SK-N-SH (cell line): ENCODE measurements around the gene AZU1. TPM values are rescaled to one million over a fixed set of nuclear protein-coding genes. Genes with fewer than 3 reads are reported as not detected.

ENCODE experiments used
- CTCF ChIA-PET: fragments of 300-600, 350-600 bp; formaldehyde crosslinking; extraction: SDS; loops from one replicate; lab custom pipeline; 2021; lab: Yijun Ruan, JAX
- POLR2A ChIA-PET: fragments of 350-600 bp; sonication (Branson Sonifier 250); formaldehyde crosslinking; extraction: SDS; loops from one replicate; lab custom pipeline; 2020; ENCODE audit warnings: antibody characterized with exemption, inconsistent platforms; lab: Yijun Ruan, JAX
- DNase-seq: peaks from one replicate; pipeline ENCODE4 v3.0.0; 2012
- H2AFZ ChIP-seq: fragments of 200-600 bp; sonication (generic); 2 replicates; pipeline ENCODE4 v1.8.1; 2016; ENCODE audit warnings: antibody characterized with exemption, mild to moderate bottlenecking, low read depth
- H3F3A ChIP-seq: fragments of 200-600 bp; sonication (generic); replicated peaks from 2 replicates; pipeline ENCODE3; 2016; ENCODE audit warnings: antibody characterized with exemption, mild to moderate bottlenecking; ENCODE audit not compliant: insufficient read depth
- H3K27ac ChIP-seq, 2 experiments: fragments of 200-500 bp in 1 of 2; fragments of 200-600 bp in 1 of 2; sonication (Bioruptor generic) in 1 of 2; sonication (generic), shearing (Covaris generic) in 1 of 2; 2 replicates each; pipeline versions ENCODE4 v1.5.1 to v1.6.1; 2014 to 2016; ENCODE audit warnings: low read depth in 2 of 2, inconsistent platforms in 1 of 2, low read length in 1 of 2, mild to moderate bottlenecking in 1 of 2, mixed read lengths in 1 of 2
- H3K27me3 ChIP-seq: fragments of 200-600 bp; sonication (generic), shearing (Covaris generic); 2 replicates; pipeline ENCODE4 v1.6.1; 2016; ENCODE audit warnings: mixed run types; ENCODE audit not compliant: insufficient read depth
- H3K36me3 ChIP-seq, 2 experiments: fragments of 200-500 bp in 1 of 2; fragments of 200-600 bp in 1 of 2; sonication (Bioruptor generic) in 1 of 2; sonication (generic) in 1 of 2; replicated peaks in 1 of 2; 2 replicates each; pipeline versions ENCODE3 to v1.5.1; 2014 to 2016; ENCODE audit warnings: low read length in 1 of 2, mild to moderate bottlenecking in 1 of 2; ENCODE audit not compliant: insufficient read depth in 2 of 2, control insufficient read depth in 1 of 2
- H3K4me1 ChIP-seq, 2 experiments: fragments of 200-500 bp in 1 of 2; fragments of 200-600 bp in 1 of 2; sonication (Bioruptor generic) in 1 of 2; sonication (generic), shearing (Covaris generic) in 1 of 2; 2 replicates each; pipeline versions ENCODE4 v1.5.1 to v1.6.1; 2014 to 2016; ENCODE audit warnings: low read depth in 1 of 2, low read length in 1 of 2, mixed run types in 1 of 2; ENCODE audit not compliant: insufficient read depth in 2 of 2, control insufficient read depth in 1 of 2
- H3K4me2 ChIP-seq: fragments of 200-600 bp; sonication (generic), shearing (Covaris generic); 2 replicates; pipeline ENCODE4 v1.6.1; 2017; ENCODE audit warnings: mixed run types
- H3K4me3 ChIP-seq, 2 experiments: fragments of 200-500 bp in 1 of 2; fragments of 200-600 bp in 1 of 2; sonication (Bioruptor generic) in 1 of 2; sonication (generic), shearing (Covaris generic) in 1 of 2; 2 replicates each; pipeline versions ENCODE4 v1.5.1 to v1.8.1; 2014 to 2016; ENCODE audit warnings: low read depth in 2 of 2, inconsistent platforms in 1 of 2, low read length in 1 of 2, mild to moderate bottlenecking in 1 of 2, mixed read lengths in 1 of 2, moderate library complexity in 1 of 2
- H3K79me2 ChIP-seq: fragments of 200-600 bp; sonication (generic); 2 replicates; pipeline ENCODE4 v1.8.1; 2017; ENCODE audit warnings: mild to moderate bottlenecking; ENCODE audit not compliant: insufficient read depth
- H3K9ac ChIP-seq: fragments of 200-600 bp; sonication (generic); 2 replicates; pipeline ENCODE4 v1.6.1; 2017; ENCODE audit warnings: mixed run types
- H3K9me2 ChIP-seq: fragments of 200-600 bp; sonication (generic); 2 replicates; pipeline ENCODE4 v1.6.1; 2017; ENCODE audit warnings: mixed run types
- H3K9me3 ChIP-seq: fragments of 200-600 bp; sonication (generic); 2 replicates; pipeline ENCODE4 v1.6.1; 2017; ENCODE audit warnings: mixed run types, mild to moderate bottlenecking, moderate library complexity
- H4K20me1 ChIP-seq: fragments of 200-600 bp; sonication (generic); 2 replicates; pipeline ENCODE4 v1.6.1; 2017; ENCODE audit warnings: mild to moderate bottlenecking, mixed run types; ENCODE audit not compliant: insufficient read depth
- CTCF ChIP-seq: fragments of 200-600 bp; sonication (generic); IDR thresholded peaks from 2 replicates; pipeline ENCODE4 v1.6.1; 2017; ENCODE audit warnings: antibody characterized with exemption, mild to moderate bottlenecking, moderate library complexity
- EZH2phosphoT487 ChIP-seq: fragments of 200-600 bp; sonication (generic); IDR thresholded peaks from 2 replicates; pipeline ENCODE4 v1.6.1; 2017; ENCODE audit warnings: low read depth, mixed run types, mild to moderate bottlenecking, antibody characterized with exemption, moderate library complexity, borderline replicate concordance
- FOXJ3 ChIP-seq: sonication (generic); formaldehyde crosslinking; IDR thresholded peaks from 2 replicates; pipeline ENCODE4 v1.5.1; 2020; ENCODE audit warnings: mild to moderate bottlenecking, missing genetic modification reagents
- GATA2 ChIP-seq: sonication (generic); formaldehyde crosslinking; IDR thresholded peaks from 2 replicates; pipeline ENCODE4 v1.5.0; 2020; ENCODE audit warnings: mild to moderate bottlenecking, missing genetic modification reagents
- MAX ChIP-seq: IDR thresholded peaks from 2 replicates; pipeline ENCODE4 v1.4.0; 2012; ENCODE audit warnings: low read depth
- NRF1 ChIP-seq: IDR thresholded peaks from 2 replicates; pipeline ENCODE4 v1.6.1; 2012; ENCODE audit warnings: low read depth, mild to moderate bottlenecking, low read length
- POLR2AphosphoS5 ChIP-seq: IDR thresholded peaks from 2 replicates; pipeline ENCODE4 v1.6.1; 2012; ENCODE audit warnings: low read depth, low read length
- RCOR1 ChIP-seq: fragments of 150-350 bp; IDR thresholded peaks from 2 replicates; pipeline ENCODE4 v1.6.1; 2017; ENCODE audit warnings: antibody characterized with exemption, low read length
- REST ChIP-seq: IDR thresholded peaks from 2 replicates; pipeline ENCODE4 v1.6.1; 2012; ENCODE audit warnings: mild to moderate bottlenecking, low read depth, low read length, moderate library complexity
- TCF12 ChIP-seq: IDR thresholded peaks from 2 replicates; pipeline ENCODE4 v1.4.0; 2012
- TEAD4 ChIP-seq: IDR thresholded peaks from 2 replicates; pipeline ENCODE4 v1.4.0; 2012; ENCODE audit warnings: mild to moderate bottlenecking, borderline replicate concordance; ENCODE audit not compliant: insufficient read depth
- USF1 ChIP-seq: IDR thresholded peaks from 2 replicates; pipeline ENCODE4 v1.4.0; 2012; ENCODE audit warnings: low read depth, borderline replicate concordance
- YY1 ChIP-seq: IDR thresholded peaks from 2 replicates; pipeline ENCODE4 v1.4.0; 2012; ENCODE audit warnings: low read depth, mild to moderate bottlenecking
- WGBS: methylation state at CpG from one replicate; pipeline ENCODE4 v1.1.6; 2017; ENCODE audit warnings: low lambda C conversion rate; 5-methylcytosine and 5-hydroxymethylcytosine counted together
- polyA plus RNA-seq, 3 experiments: library from polyadenylated mRNA; depleted of rRNA; stranded (reverse); fragments of >200 nt; gene quantifications; 2 replicates each; pipeline ENCODE4 v1.2.3, GENCODE V29; 2012

Gene AZU1
- polyA plus RNA-seq, 1 of the 3 experiments (the other 2 are of a cell fraction): 0.15 TPM

GRCh38 chr19:855566-856120 lies 28.0 kb downstream of the AZU1 start:
- Histone ChIP-seq H4K20me1 (no peaks in the 10 kb centered on the region), H2AFZ (no peak overlapping the region), H3K27ac (no peak overlapping the region), H3K4me1 (peaks cover 0 to 4% of the 10 kb centered on the region in 2 experiments; a peak in 1 of 4 replicates), H3K36me3 (no peaks in the 10 kb centered on the region), H3K79me2 (no peaks in the 10 kb centered on the region), H3K4me3 (no peak overlapping the region), H3K4me2 (no peak overlapping the region), H3K9ac (no peak overlapping the region), H3K27me3 (peaks cover 56% of the 10 kb centered on the region), H3F3A (no peaks in the 10 kb centered on the region), H3K9me3 (no peaks in the 10 kb centered on the region), H3K9me2 (no peaks in the 10 kb centered on the region)
- WGBS: 26% methylated on average over 3 of the region's 40 CpGs
- CTCF ChIA-PET: interaction anchor here (0.6 to 5.4 kb wide), 19 partner anchors 8 to 386 kb away, joined by 3 to 44 read pairs (median 6); partner anchors contain the start of genes ATP5F1D, KISS1R, MED16 and PRTN3
- TF ChIP-seq REST (no peak), USF1 (no peak), NRF1 (no peak), FOXJ3 (CRISPR knock-in tag) (no peak), GATA2 (CRISPR knock-in tag) (no peak), CTCF (no peak)
- peak; percentile 61 for DNase-seq
- POLR2A ChIA-PET: no interaction called here

- Histone ChIP-seq H3K36me3 (no peaks in the 10 kb centered on the region), H3K9me2 (no peaks in the 10 kb centered on the region), H4K20me1 (no peaks in the 10 kb centered on the region), H3K27me3 (peaks cover 38% of the 10 kb centered on the region), H2AFZ (no peak overlapping the region), H3K9me3 (no peaks in the 10 kb centered on the region), H3K4me3 (no peak overlapping the region), H3K4me1 (peaks cover 0 to 4% of the 10 kb centered on the region in 2 experiments; a peak in 1 of 4 replicates), H3K27ac (no peak overlapping the region), H3K9ac (no peak overlapping the region), H3K79me2 (no peaks in the 10 kb centered on the region), H3F3A (peaks cover 2% of the 10 kb centered on the region), H3K4me2 (no peak overlapping the region)
- WGBS: 48% methylated on average over 9 of the region's 9 CpGs
- ChIA-PET POLR2A (no interaction called here), CTCF (interaction anchor here (0.9 to 5.4 kb wide), 11 partner anchors 28 to 189 kb away, joined by 3 to 44 read pairs (median 4); partner anchors contain the start of genes FSTL3 and KISS1R)
- DNase-seq: no peak
- TF ChIP-seq MAX (no peak), EZH2phosphoT487 (no peak), RCOR1 (no peak), TCF12 (no peak), POLR2AphosphoS5 (no peak), YY1 (no peak), TEAD4 (no peak)
These were observed 30.6 kb downstream of the AZU1 start for GRCh38 chr19:858284-858683.
